Measurements from ENCODE around the gene EZH1.

Gene EZH1

DNA sequence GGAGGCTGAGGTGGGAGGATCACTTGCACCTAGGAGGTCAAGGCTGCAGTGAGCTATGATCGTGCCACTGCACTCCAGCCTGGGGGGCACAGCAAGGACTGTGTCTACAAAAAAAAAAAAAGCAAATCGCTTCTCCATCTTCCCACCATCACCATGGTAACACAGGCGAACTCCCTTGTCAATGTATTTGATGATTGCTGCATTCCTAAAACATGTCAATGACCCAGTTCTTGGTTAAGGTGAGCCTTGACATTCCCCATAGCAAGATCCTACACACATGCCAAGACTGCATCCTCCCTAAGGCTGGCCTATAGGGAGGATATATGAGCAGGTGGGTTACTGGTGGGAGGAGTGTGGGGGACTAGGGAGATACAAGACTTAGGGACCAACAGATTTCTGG, 50.3 kb downstream of the EZH1 start:
- H3K36me3 ChIP-seq (ENCODE audit: control insufficient read depth in 2 of 2, insufficient read depth in 2 of 2, low read length in 2 of 2) = peaks cover 43 to 48% of the 10 kb centered on the region in 2 donors
- no peaks in the 10 kb centered on the region for H3K27me3 ChIP-seq (ENCODE audit: control insufficient read depth in 1 of 2, insufficient read depth in 2 of 2, low read length in 2 of 2)
- no peak overlapping the region for H3K9ac ChIP-seq (ENCODE audit: low read length in 2 of 2)

DNA sequence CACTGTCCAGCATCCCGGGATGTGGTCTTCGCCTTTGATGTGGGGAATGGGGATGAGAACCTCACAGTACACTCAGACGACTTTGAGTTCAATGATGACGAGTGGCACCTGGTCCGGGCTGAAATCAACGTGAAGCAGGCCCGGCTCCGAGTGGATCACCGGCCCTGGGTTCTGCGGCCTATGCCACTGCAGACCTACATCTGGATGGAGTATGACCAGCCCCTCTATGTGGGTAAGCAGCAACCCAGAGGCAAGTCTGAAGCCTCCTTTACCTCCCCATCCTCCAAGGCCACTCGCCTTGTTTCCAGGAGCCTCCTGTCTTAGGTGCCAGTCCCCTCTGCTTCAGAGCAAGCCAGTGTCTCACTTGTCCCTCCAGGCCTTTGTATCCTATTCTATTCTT, 52.4 kb downstream of the EZH1 start:
- no peak overlapping the region for H3K4me3 ChIP-seq (ENCODE audit: low read length in 2 of 2)
- no peak overlapping the region for H3K27ac ChIP-seq (ENCODE audit: low read length)
- H3K4me1 ChIP-seq (ENCODE audit: control insufficient read depth, insufficient read depth, low read length) = no peaks in the 10 kb centered on the region
- H3K36me3 ChIP-seq (ENCODE audit: control insufficient read depth in 2 of 2, insufficient read depth in 2 of 2, low read length in 2 of 2) = peaks cover 36 to 54% of the 10 kb centered on the region in 2 donors
- no peaks in the 10 kb centered on the region for H3K9me3 ChIP-seq (ENCODE audit: control insufficient read depth in 2 of 2, low read length in 2 of 2)
- H3K9ac ChIP-seq (ENCODE audit: low read length in 2 of 2) = no peak overlapping the region
- H3K27me3 ChIP-seq (ENCODE audit: control insufficient read depth in 1 of 2, insufficient read depth in 2 of 2, low read length in 2 of 2) = no peaks in the 10 kb centered on the region

More for the DNA sequence above, 50.3 kb downstream of the EZH1 start:
- Histone ChIP-seq H3K27ac (ENCODE audit: low read length) (no peak overlapping the region), H3K4me1 (ENCODE audit: control insufficient read depth, insufficient read depth, low read length) (peaks cover 8% of the 10 kb centered on the region), H3K9me3 (ENCODE audit: control insufficient read depth in 2 of 2, low read length in 2 of 2) (no peaks in the 10 kb centered on the region), H3K4me3 (ENCODE audit: low read length in 2 of 2) (no peak overlapping the region)

DNA sequence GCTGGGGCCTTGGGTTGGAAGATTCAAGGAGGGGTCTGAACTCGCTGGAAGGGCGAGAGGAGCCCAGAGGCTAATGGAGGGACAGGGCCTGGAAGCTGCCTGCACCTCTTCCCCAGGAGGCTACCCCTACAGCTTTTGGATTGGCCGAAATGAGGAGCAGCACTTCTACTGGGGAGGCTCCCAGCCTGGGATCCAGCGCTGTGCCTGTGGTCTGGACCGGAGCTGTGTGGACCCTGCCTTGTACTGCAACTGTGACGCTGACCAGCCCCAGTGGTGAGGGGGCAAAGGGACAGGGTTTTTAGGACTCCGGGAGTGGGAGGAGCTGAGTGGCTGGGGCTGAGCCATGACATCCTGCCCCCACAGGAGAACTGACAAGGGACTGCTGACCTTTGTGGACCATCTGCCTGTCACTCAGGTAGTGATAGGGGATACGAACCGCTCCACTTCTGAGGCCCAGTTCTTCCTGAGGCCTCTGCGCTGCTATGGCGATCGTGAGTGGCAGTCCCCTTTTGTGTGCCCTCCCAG, 53.8 kb downstream of the EZH1 start:
- Histone ChIP-seq H3K9ac (ENCODE audit: low read length in 2 of 2) (no peak overlapping the region), H3K4me3 (ENCODE audit: low read length in 2 of 2) (no peak overlapping the region), H3K36me3 (ENCODE audit: control insufficient read depth in 2 of 2, insufficient read depth in 2 of 2, low read length in 2 of 2) (peaks cover 31 to 52% of the 10 kb centered on the region in 2 donors), H3K4me1 (ENCODE audit: control insufficient read depth, insufficient read depth, low read length) (no peaks in the 10 kb centered on the region), H3K9me3 (ENCODE audit: control insufficient read depth in 2 of 2, low read length in 2 of 2) (no peaks in the 10 kb centered on the region), H3K27ac (ENCODE audit: low read length) (no peak overlapping the region), H3K27me3 (ENCODE audit: control insufficient read depth in 1 of 2, insufficient read depth in 2 of 2, low read length in 2 of 2) (no peaks in the 10 kb centered on the region)

DNA sequence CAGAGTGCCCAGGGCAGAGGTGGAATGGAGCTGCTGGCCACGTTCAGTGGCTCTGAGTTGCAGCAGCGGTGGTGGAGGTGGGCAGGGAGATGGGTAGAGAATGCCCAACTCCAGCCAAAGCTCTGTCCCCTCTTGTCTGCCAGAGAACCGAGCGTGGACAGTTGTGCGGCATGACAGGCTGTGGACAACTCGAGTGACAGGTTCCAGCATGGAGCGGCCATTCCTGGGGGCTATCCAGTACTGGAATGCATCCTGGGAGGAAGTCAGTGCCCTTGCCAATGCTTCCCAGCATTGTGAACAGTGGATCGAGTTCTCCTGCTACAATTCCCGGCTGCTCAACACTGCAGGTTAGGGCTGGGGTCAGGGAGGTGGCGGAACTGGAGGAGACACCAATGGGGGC, 54.2 kb downstream of the EZH1 start:
- Histone ChIP-seq H3K4me3 (ENCODE audit: low read length in 2 of 2) (no peak overlapping the region), H3K36me3 (ENCODE audit: control insufficient read depth in 2 of 2, insufficient read depth in 2 of 2, low read length in 2 of 2) (peaks cover 35 to 52% of the 10 kb centered on the region in 2 donors), H3K4me1 (ENCODE audit: control insufficient read depth, insufficient read depth, low read length) (no peaks in the 10 kb centered on the region), H3K9ac (ENCODE audit: low read length in 2 of 2) (no peak overlapping the region), H3K27ac (ENCODE audit: low read length) (no peak overlapping the region), H3K9me3 (ENCODE audit: control insufficient read depth in 2 of 2, low read length in 2 of 2) (no peaks in the 10 kb centered on the region), H3K27me3 (ENCODE audit: control insufficient read depth in 1 of 2, insufficient read depth in 2 of 2, low read length in 2 of 2) (no peaks in the 10 kb centered on the region)

DNA sequence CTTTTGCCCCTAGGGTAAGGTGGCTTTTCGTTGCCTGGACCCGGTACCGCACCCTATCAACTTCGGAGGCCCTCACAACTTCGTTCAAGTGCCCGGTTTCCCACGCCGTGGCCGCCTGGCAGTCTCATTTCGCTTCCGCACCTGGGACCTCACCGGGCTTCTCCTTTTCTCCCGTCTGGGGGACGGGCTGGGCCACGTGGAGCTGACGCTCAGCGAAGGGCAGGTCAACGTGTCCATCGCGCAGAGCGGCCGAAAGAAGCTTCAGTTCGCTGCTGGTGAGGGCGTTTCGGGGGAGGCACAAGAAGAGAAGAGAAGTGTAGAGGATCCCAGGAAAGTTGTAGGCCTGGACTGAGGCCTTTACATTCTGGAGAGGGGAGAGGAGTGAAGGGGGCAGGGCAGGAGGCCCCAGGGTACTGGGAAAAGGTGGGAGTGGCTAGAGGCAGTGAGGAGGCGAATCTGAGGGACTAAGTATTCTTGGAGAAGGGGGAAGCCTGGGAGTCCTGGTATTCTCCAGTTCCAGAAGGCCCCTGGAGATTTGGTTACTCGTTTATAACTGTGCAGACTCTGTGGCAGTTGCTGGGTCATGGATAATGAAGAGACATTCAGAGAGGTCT, 57.0 kb downstream of the EZH1 start:
- Histone ChIP-seq H3K9me3 (ENCODE audit: control insufficient read depth in 2 of 2, low read length in 2 of 2) (no peaks in the 10 kb centered on the region), H3K9ac (ENCODE audit: low read length in 2 of 2) (no peak overlapping the region), H3K27ac (ENCODE audit: low read length) (no peak overlapping the region), H3K27me3 (ENCODE audit: control insufficient read depth in 1 of 2, insufficient read depth in 2 of 2, low read length in 2 of 2) (no peaks in the 10 kb centered on the region), H3K4me1 (ENCODE audit: control insufficient read depth, insufficient read depth, low read length) (peaks cover 19% of the 10 kb centered on the region), H3K4me3 (ENCODE audit: low read length in 2 of 2) (no peak overlapping the region), H3K36me3 (ENCODE audit: control insufficient read depth in 2 of 2, insufficient read depth in 2 of 2, low read length in 2 of 2) (peaks cover 26 to 41% of the 10 kb centered on the region in 2 donors)

DNA sequence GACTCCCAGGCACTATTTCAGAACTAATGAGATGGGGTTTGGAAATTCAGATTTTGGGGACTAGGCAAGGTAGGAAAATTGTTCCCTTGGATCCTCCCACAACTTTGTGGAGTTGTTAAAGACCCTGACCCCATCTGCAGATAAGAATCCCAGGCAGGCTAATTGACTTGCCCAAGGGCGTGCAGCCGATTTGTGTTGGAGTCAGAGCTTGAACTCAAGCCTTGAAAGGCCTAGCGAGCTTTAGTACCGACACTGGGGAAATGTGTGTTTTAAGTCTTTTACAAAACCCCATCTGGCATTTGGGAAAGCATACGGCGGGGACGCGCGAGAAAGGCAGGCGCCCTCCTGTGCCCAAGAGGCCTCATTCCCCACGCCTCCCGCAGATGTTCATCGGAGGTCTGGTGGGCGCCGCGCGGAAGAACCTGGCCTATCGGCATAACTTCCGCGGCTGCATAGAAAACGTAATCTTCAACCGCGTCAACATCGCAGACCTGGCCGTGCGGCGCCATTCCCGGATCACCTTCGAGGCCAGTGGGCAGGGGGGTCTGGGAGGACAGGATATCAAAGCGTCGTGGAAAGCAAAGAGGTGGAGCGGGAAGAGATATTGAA, 58.2 kb downstream of the EZH1 start:
- Histone ChIP-seq H3K9me3 (ENCODE audit: control insufficient read depth in 2 of 2, low read length in 2 of 2) (no peaks in the 10 kb centered on the region), H3K36me3 (ENCODE audit: control insufficient read depth in 2 of 2, insufficient read depth in 2 of 2, low read length in 2 of 2) (peaks cover 19 to 30% of the 10 kb centered on the region in 2 donors), H3K9ac (ENCODE audit: low read length in 2 of 2) (no peak overlapping the region), H3K4me1 (ENCODE audit: control insufficient read depth, insufficient read depth, low read length) (peaks cover 29% of the 10 kb centered on the region), H3K4me3 (ENCODE audit: low read length in 2 of 2) (no peak overlapping the region), H3K27me3 (ENCODE audit: control insufficient read depth in 1 of 2, insufficient read depth in 2 of 2, low read length in 2 of 2) (no peaks in the 10 kb centered on the region), H3K27ac (ENCODE audit: low read length) (no peak overlapping the region)

DNA sequence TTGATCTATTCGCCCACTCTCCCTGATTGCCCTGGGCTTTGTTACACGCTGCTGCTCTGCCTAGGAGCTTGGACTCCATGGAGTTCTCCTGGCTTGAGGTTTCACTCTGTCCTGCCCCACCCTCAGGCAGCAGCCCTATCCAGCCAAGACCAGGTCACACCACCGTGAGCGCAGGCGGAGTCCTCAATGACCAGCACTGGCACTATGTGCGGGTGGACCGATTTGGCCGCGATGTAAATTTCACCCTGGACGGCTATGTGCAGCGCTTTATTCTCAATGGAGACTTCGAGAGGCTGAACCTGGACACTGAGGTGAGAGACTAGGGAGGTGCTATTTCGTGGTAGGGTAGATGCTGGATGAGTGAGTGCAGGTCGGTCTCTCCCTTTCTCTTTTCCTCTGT, 59.0 kb downstream of the EZH1 start:
- H3K4me1 ChIP-seq (ENCODE audit: control insufficient read depth, insufficient read depth, low read length) = peaks cover 31% of the 10 kb centered on the region
- H3K27ac ChIP-seq (ENCODE audit: low read length) = no peak overlapping the region
- no peaks in the 10 kb centered on the region for H3K9me3 ChIP-seq (ENCODE audit: control insufficient read depth in 2 of 2, low read length in 2 of 2)
- peaks cover 19 to 29% of the 10 kb centered on the region in 2 donors for H3K36me3 ChIP-seq (ENCODE audit: control insufficient read depth in 2 of 2, insufficient read depth in 2 of 2, low read length in 2 of 2)
- no peak overlapping the region for H3K4me3 ChIP-seq (ENCODE audit: low read length in 2 of 2)
- no peaks in the 10 kb centered on the region for H3K27me3 ChIP-seq (ENCODE audit: control insufficient read depth in 1 of 2, insufficient read depth in 2 of 2, low read length in 2 of 2)
- H3K9ac ChIP-seq (ENCODE audit: low read length in 2 of 2) = no peak overlapping the region

DNA sequence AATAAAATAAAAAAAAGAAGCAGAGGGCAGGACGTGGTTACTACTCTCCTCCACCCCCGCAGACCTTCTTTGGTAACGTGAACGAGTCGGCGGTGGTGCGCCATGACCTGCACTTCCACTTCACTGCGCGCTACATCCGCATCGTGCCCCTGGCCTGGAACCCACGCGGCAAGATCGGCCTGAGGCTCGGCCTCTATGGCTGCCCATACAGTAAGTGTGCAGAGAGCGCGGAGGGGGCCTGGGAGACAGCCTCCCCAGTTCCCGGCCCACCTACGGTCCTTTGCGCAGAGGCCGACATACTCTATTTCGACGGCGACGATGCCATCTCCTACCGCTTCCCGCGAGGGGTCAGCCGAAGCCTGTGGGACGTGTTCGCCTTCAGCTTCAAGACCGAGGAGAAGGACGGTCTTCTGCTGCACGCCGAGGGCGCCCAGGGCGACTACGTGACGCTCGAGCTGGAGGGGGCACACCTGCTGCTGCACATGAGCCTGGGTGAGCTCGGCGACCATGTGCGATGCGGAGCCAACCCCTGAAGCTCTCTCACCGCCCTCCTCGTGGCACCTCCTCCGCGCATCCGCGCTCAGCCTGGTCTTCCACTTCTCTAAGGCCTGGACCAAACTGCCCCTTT, 59.8 kb downstream of the EZH1 start:
- H3K36me3 ChIP-seq (ENCODE audit: control insufficient read depth in 2 of 2, insufficient read depth in 2 of 2, low read length in 2 of 2) = peaks cover 14 to 24% of the 10 kb centered on the region in 2 donors
- no peaks in the 10 kb centered on the region for H3K27me3 ChIP-seq (ENCODE audit: control insufficient read depth in 1 of 2, insufficient read depth in 2 of 2, low read length in 2 of 2)
- H3K9me3 ChIP-seq (ENCODE audit: control insufficient read depth in 2 of 2, low read length in 2 of 2) = no peaks in the 10 kb centered on the region
- no peak overlapping the region for H3K4me3 ChIP-seq (ENCODE audit: low read length in 2 of 2)
- peaks cover 37% of the 10 kb centered on the region for H3K4me1 ChIP-seq (ENCODE audit: control insufficient read depth, insufficient read depth, low read length)
- no peak overlapping the region for H3K9ac ChIP-seq (ENCODE audit: low read length in 2 of 2)
- peak overlapping the region; percentile 79 for H3K27ac ChIP-seq (ENCODE audit: low read length)

DNA sequence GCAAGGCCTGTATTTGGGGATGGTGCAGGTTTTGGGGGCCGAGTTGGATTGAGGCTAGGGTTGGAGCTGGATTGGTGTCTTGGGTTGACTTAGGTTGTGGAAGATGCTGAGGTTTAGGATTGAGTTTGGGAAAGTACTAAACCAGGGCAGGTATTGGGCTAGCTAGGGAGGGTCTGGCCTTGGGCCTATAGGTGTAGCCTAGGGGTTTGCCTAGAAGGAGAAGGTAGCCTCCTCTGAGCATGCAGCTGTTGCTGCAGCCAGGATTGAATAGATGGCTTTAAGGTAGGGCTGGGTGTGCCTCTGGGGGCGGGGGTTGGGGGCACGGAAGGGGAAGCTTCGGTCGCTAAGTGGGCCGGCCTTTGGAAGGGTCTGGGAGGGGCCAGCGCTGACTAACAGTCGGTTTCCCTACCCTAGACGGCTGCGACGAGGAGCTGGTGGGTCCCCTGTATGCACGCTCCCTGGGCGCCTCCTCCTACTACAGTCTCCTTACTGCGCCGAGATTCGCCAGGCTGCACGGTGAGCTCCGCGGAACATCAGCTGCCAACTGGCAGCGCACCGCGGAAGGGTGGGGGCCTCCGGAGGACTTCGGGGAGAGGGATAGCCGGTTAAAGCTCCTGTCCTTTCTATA, 61.3 kb downstream of the EZH1 start:
- Histone ChIP-seq H3K9me3 (ENCODE audit: control insufficient read depth in 2 of 2, low read length in 2 of 2) (no peaks in the 10 kb centered on the region), H3K4me3 (ENCODE audit: low read length in 2 of 2) (peak overlapping the region; percentile 72 to 77), H3K4me1 (ENCODE audit: control insufficient read depth, insufficient read depth, low read length) (peaks cover 49% of the 10 kb centered on the region), H3K36me3 (ENCODE audit: control insufficient read depth in 2 of 2, insufficient read depth in 2 of 2, low read length in 2 of 2) (peaks cover 7 to 16% of the 10 kb centered on the region in 2 donors), H3K27ac (ENCODE audit: low read length) (peak overlapping the region; percentile 79), H3K27me3 (ENCODE audit: control insufficient read depth in 1 of 2, insufficient read depth in 2 of 2, low read length in 2 of 2) (no peaks in the 10 kb centered on the region), H3K9ac (ENCODE audit: low read length in 2 of 2) (peak overlapping the region; percentile 50 to 75)

DNA sequence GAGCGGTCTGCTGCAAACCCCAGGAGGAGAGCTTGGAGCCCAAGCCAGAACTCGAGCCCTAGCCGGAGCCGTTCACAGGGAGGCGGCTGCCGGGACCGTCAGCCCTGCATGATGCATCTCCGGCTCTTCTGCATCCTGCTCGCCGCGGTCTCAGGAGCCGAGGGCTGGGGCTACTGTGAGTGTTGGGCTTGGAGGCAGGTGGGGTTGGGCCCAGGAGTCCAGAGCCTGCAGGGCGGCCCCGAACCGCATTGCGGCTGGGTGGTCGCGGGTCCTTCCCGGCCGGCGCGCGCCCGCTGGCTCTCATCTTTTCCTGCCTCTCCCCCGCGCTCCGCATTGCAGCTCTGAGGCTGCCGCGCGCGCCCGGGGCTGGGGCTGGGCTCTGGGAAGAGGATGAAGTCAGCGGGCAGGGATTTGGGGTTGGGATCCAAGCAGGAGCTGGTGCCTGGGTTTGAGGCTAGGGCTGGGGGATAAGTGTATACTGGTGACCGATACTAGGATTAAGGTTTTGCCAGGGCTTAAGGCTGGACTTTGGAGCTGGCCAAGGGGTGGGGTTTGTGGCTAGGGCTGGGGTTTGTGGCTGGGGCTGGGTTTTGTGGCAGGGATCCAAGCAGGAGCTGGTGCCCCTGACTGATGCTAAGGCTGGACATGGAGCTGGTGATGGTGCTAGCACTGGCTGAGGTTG, 62.0 kb downstream of the EZH1 start:
- Histone ChIP-seq H3K4me1 (ENCODE audit: control insufficient read depth, insufficient read depth, low read length) (peaks cover 52% of the 10 kb centered on the region), H3K27ac (ENCODE audit: low read length) (peak overlapping the region; percentile 79), H3K9me3 (ENCODE audit: control insufficient read depth in 2 of 2, low read length in 2 of 2) (no peaks in the 10 kb centered on the region), H3K4me3 (ENCODE audit: low read length in 2 of 2) (peak overlapping the region; percentile 72 to 77), H3K36me3 (ENCODE audit: control insufficient read depth in 2 of 2, insufficient read depth in 2 of 2, low read length in 2 of 2) (peaks cover 7 to 12% of the 10 kb centered on the region in 2 donors), H3K9ac (ENCODE audit: low read length in 2 of 2) (peak overlapping the region; percentile 50 to 62), H3K27me3 (ENCODE audit: control insufficient read depth in 1 of 2, insufficient read depth in 2 of 2, low read length in 2 of 2) (no peaks in the 10 kb centered on the region)
